GM23248 (cell line): ENCODE measurements around the gene PLEKHH1. TPM values are rescaled to one million over a fixed set of nuclear protein-coding genes. Genes with fewer than 3 reads are reported as not detected.

Source experiments
- DNase-seq: peaks from one replicate; pipeline ENCODE4 v3.0.0-alpha.2; 2015
- H2AFZ ChIP-seq: fragments of 200-600 bp; sonication (generic); 2 replicates; pipeline ENCODE4 v1.6.1; 2016; ENCODE audit warnings: antibody characterized with exemption
- H3F3A ChIP-seq: fragments of 200-600 bp; sonication (generic); 2 replicates; pipeline ENCODE4 v1.6.1; 2016; ENCODE audit warnings: mild to moderate bottlenecking, antibody characterized with exemption, mixed run types; ENCODE audit not compliant: insufficient read depth
- H3K27ac ChIP-seq: fragments of 200-600 bp; sonication (generic); 2 replicates; pipeline ENCODE4 v1.5.1; 2016; ENCODE audit warnings: mild to moderate bottlenecking
- H3K27me3 ChIP-seq: fragments of 200-600 bp; sonication (generic); replicated peaks from 2 replicates; pipeline ENCODE4 v1.6.1; 2016; ENCODE audit warnings: mild to moderate bottlenecking; ENCODE audit not compliant: insufficient read depth
- H3K36me3 ChIP-seq: fragments of 200-600 bp; sonication (generic); 2 replicates; pipeline ENCODE4 v1.6.1; 2016; ENCODE audit warnings: low read depth, mild to moderate bottlenecking
- H3K4me1 ChIP-seq: fragments of 200-600 bp; sonication (generic); 2 replicates; pipeline ENCODE4 v1.6.1; 2016; ENCODE audit warnings: mild to moderate bottlenecking; ENCODE audit not compliant: insufficient read depth
- H3K4me2 ChIP-seq: fragments of 200-600 bp; sonication (generic); one replicate; pipeline ENCODE4 v1.6.1; 2016; ENCODE audit warnings: mild to moderate bottlenecking; ENCODE audit not compliant: unreplicated experiment
- H3K4me3 ChIP-seq: fragments of 200-600 bp; sonication (generic); 2 replicates; pipeline ENCODE4 v1.5.1; 2016; ENCODE audit warnings: mild to moderate bottlenecking
- H3K79me2 ChIP-seq: fragments of 200-600 bp; sonication (generic); 2 replicates; pipeline ENCODE4 v1.6.1; 2016; ENCODE audit warnings: mild to moderate bottlenecking; ENCODE audit not compliant: insufficient read depth
- H3K9ac ChIP-seq: fragments of 200-600 bp; sonication (generic); 2 replicates; pipeline ENCODE4 v1.6.1; 2016; ENCODE audit warnings: mild to moderate bottlenecking
- H3K9me2 ChIP-seq: fragments of 200-600 bp; sonication (generic); 2 replicates; pipeline ENCODE4 v1.6.1; 2016; ENCODE audit warnings: mixed run types, mild to moderate bottlenecking, moderate library complexity; ENCODE audit not compliant: insufficient read depth
- H3K9me3 ChIP-seq: fragments of 200-600 bp; sonication (generic); one replicate; pipeline ENCODE4 v1.6.1; 2017; ENCODE audit warnings: low read depth
- H4K20me1 ChIP-seq: fragments of 200-600 bp; sonication (generic); 2 replicates; pipeline ENCODE4 v1.6.0; 2016; ENCODE audit not compliant: insufficient read depth
- EZH2 ChIP-seq: fragments of 200-600 bp; sonication (generic); IDR thresholded peaks from 2 replicates; pipeline ENCODE4 v1.6.1; 2018; ENCODE audit warnings: antibody characterized with exemption, mild to moderate bottlenecking; ENCODE audit not compliant: insufficient read depth, poor library complexity, severe bottlenecking
- EZH2phosphoT487 ChIP-seq: fragments of 200-600 bp; sonication (generic); IDR thresholded peaks from 2 replicates; pipeline ENCODE4 v1.6.1; 2018; ENCODE audit warnings: antibody characterized with exemption, moderate library complexity, mild to moderate bottlenecking, low read depth; ENCODE audit not compliant: insufficient read depth
- WGBS, 2 experiments: methylation state at CpG; one replicate each; pipeline ENCODE4 v1.1.6; 2015 to 2017; ENCODE audit warnings: low lambda C conversion rate in 2 of 2, low coverage in 1 of 2; ENCODE audit errors: missing lambda C conversion rate in 2 of 2; 5-methylcytosine and 5-hydroxymethylcytosine counted together
- in situ Hi-C: fragments of 300-500 bp; cut with MboI; formaldehyde crosslinking; loops from 2 replicates; pipeline ENCODE4 v1.15.0; 2020
- polyA plus RNA-seq: library from polyadenylated mRNA; unstranded; fragments of >200 nt; fragmentation: Nextera tagmentation; extraction: Ambion mirVana; gene quantifications from 2 replicates; pipeline ENCODE4 v1.2.1, GENCODE V29; 2016
- total RNA-seq: library from RNA; depleted of rRNA; stranded (reverse); fragments of >200 nt; shearing (Covaris generic); gene quantifications from 2 replicates; pipeline ENCODE4 v1.2.3, GENCODE V29; 2014

Gene PLEKHH1
- total and polyA plus RNA-seq, 2 experiments from 2014 or later: under 0.01 to 0.13 TPM

DNA sequence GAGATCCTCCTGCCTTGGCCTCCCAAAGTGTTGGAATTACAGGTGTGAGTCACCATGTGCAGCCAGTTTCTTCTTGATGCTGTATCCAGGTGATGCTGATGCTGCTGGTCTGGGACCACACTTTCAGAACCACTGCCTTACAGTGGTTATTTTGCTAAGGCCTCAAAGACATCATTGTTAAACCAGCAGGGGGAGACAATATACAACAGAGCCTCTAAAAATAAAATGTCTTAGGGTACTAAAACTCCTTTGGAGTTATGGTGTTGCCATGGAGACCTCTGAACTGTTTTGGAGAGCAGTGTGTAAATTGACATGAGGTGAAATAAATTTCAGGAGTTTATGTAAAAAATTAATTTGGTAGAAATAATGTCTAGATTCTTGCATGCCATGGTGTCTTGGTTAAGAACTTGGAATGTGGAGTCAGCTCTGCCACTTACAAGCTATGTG lies 85.5 kb downstream of the PLEKHH1 start:
- Histone ChIP-seq H3K36me3 (no peaks in the 10 kb centered on the region), H3K4me1 (peaks cover 17% of the 10 kb centered on the region), H3F3A (peaks cover 28% of the 10 kb centered on the region), H3K4me3 (no peak overlapping the region), H3K27me3 (no peaks in the 10 kb centered on the region), H3K79me2 (no peaks in the 10 kb centered on the region), H3K9me2 (no peaks in the 10 kb centered on the region), H2AFZ (no peak overlapping the region), H3K4me2 (peak overlapping the region; percentile 93), H3K9me3 (no peaks in the 10 kb centered on the region), H4K20me1 (no peaks in the 10 kb centered on the region), H3K27ac (peak overlapping the region; percentile 63), H3K9ac (peak overlapping the region; percentile 77)
- TF ChIP-seq EZH2 (no peak), EZH2phosphoT487 (no peak)
- in situ Hi-C loops: no loop called here
- DNase-seq: peak; percentile 91

DNA sequence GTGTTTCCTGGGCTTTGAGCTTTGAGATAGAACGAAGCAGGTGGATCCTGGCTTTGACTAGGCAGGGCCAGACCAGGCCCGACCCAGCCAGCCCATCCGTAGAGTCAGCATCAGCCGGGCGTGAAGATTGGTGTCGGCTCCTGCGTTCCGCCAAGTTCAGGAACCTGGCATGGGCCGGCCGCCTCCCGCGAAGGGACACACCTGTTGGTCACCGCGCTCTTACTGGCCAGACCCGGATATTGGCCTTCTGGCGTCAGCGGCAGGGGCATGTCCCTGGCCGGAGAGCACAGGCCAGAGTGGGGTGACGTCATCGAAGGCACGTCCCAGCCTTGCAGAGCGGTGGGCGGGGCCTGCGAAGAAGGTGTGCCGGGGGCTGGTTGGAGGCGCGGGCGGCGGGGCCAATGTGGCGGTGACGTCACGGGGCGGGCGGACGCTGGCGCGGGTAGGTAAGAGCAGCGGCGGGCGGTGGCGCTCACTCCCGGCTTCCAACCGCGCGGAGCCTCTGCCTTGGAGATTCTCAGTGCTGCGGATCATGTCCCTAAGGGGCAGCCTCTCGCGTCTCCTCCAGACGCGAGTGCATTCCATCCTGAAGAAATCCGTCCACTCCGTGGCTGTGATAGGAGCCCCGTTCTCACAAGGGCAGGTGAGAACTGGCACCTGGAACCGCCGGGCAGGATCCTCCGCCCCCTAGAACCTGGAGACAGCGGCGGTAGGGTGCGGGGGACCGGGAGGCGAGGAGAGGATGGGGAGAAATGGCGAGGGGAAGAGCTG lies 86.5 kb downstream of the PLEKHH1 start, which contains the start of gene ARG2:
ARG2 (plus strand) TSS at position 475 of the 771 bp plus-strand sequence; CDS start at position 533, 58 bp downstream.
- peaks cover 30% of the 10 kb centered on the region for H3F3A ChIP-seq
- H3K27ac ChIP-seq: peak within 1 kb of the TSS; percentile 63
- H3K27me3 ChIP-seq: no peaks in the 10 kb centered on the region
- DNase-seq: peak; percentile 99
- H3K9me2 ChIP-seq: no peaks in the 10 kb centered on the region
- 2 to 3% methylated on average over 46 to 59 of the region's 62 CpGs for WGBS, 2 experiments
- in situ Hi-C loops: no loop called here
- H3K4me1 ChIP-seq: peaks cover 17% of the 10 kb centered on the region
- peak within 1 kb of the TSS; percentile 96 for H2AFZ ChIP-seq
- no peaks in the 10 kb centered on the region for H4K20me1 ChIP-seq
- no peaks in the 10 kb centered on the region for H3K36me3 ChIP-seq
- H3K9ac ChIP-seq: peak within 1 kb of the TSS; percentile 77
- H3K79me2 ChIP-seq: no peaks in the 10 kb centered on the region
- peak within 1 kb of the TSS; percentile 82 for H3K4me3 ChIP-seq
- H3K9me3 ChIP-seq: no peaks in the 10 kb centered on the region
- TF ChIP-seq EZH2: no peak
- TF ChIP-seq EZH2phosphoT487: no peak
- H3K4me2 ChIP-seq: peak within 1 kb of the TSS; percentile 93

DNA sequence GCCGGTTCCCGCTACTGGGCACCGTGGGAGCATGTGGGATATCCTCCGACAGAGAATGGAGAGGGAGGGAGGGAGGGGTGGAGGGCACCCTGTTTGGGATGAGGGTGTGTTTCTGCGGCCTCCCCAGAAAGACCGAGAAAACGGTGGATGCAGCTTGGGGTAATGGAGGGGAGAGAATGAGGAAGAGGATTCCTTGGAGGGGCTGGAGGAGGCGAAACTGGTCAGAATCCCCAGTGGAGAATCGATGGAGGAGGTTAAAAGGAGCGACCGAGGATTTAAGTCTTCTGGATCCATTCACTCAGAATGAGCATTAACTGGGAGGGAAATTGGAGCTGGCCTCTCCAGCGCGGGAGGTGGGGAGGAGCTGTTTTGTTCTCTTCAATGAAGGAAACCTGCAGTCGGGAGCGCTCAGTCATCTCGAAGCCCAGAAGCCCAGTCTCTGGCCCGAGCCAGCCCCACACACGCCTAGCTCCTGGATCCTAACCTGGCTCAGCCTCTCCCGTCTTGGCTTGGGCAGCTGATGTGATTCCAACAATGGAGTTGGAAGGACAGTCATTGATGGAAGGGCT lies 87.2 kb downstream of the PLEKHH1 start:
- peak; percentile 48 for DNase-seq
- no peaks in the 10 kb centered on the region for H3K36me3 ChIP-seq
- peak overlapping the region; percentile 77 for H3K9ac ChIP-seq
- H3K27ac ChIP-seq: no peak overlapping the region
- H3K79me2 ChIP-seq: no peaks in the 10 kb centered on the region
- peaks cover 17% of the 10 kb centered on the region for H3K4me1 ChIP-seq
- H3K9me3 ChIP-seq: no peaks in the 10 kb centered on the region
- peak overlapping the region; percentile 96 for H2AFZ ChIP-seq
- no peaks in the 10 kb centered on the region for H3K9me2 ChIP-seq
- peak overlapping the region; percentile 82 for H3K4me3 ChIP-seq
- H3K4me2 ChIP-seq: peak overlapping the region; percentile 93
- peaks cover 30% of the 10 kb centered on the region for H3F3A ChIP-seq
- no peaks in the 10 kb centered on the region for H3K27me3 ChIP-seq
- no peak for TF ChIP-seq EZH2
- TF ChIP-seq EZH2phosphoT487: no peak
- WGBS, 2 experiments: 11 to 12% methylated on average over 15 to 19 of the region's 19 CpGs
- in situ Hi-C loops: no loop called here
- H4K20me1 ChIP-seq: no peaks in the 10 kb centered on the region

DNA sequence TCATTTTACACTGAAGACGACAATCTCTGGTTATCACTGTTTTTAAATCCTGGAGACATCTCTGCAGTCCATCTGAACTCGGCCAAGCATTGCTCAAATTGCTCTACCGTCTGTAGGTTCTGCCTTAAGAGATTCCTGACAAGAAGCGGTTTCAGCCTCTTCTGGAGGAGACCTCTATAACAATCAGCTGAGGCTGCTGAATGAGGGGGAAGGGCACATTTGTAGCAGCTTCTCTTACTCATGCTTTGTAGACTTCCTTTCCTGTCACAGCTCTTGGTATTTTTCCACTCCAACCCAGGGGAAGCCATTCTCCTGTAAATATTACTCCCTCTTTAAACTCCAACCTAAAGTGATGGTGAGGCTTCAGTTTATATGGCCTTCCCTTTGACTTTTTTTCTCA lies 89.6 kb downstream of the PLEKHH1 start:
- Histone ChIP-seq H3K27ac (peak overlapping the region; percentile 83), H2AFZ (peak overlapping the region; percentile 79), H3F3A (peaks cover 30% of the 10 kb centered on the region), H3K9me3 (no peaks in the 10 kb centered on the region), H3K9me2 (no peaks in the 10 kb centered on the region), H3K79me2 (no peaks in the 10 kb centered on the region), H3K36me3 (no peaks in the 10 kb centered on the region), H3K4me2 (peak overlapping the region; percentile 72), H3K9ac (peak overlapping the region; percentile 59), H4K20me1 (no peaks in the 10 kb centered on the region), H3K4me3 (peak overlapping the region; percentile 29), H3K27me3 (no peaks in the 10 kb centered on the region), H3K4me1 (peaks cover 17% of the 10 kb centered on the region)
- DNase-seq: peak; percentile 91
- in situ Hi-C loops: no loop called here
- TF ChIP-seq EZH2 (no peak), EZH2phosphoT487 (no peak)
- 30 to 33% methylated on average over 4 of the region's 4 CpGs for WGBS, 2 experiments
